BJ (cell line): Measurements from ENCODE around the gene LIPT2. TPM values are rescaled to one million over a fixed set of nuclear protein-coding genes. Genes with fewer than 3 reads are reported as not detected.

Source experiments
- CTCF ChIA-PET: fragments of 350-600 bp; formaldehyde crosslinking; extraction: SDS; loops from one replicate; lab custom pipeline; 2021; ENCODE audit warnings: antibody characterized with exemption, inconsistent platforms; lab: Yijun Ruan, JAX
- POLR2A ChIA-PET: fragments of 300-600 bp; sonication (Branson Sonifier 250); formaldehyde crosslinking; extraction: SDS; loops from one replicate; lab custom pipeline; 2021; ENCODE audit warnings: antibody characterized with exemption; lab: Charles Lee
- DNase-seq: peaks from one replicate; pipeline ENCODE4 v3.0.0-alpha.2; 2011; ENCODE audit warnings: low read depth
- H3K27me3 ChIP-seq: 2 replicates; pipeline ENCODE4 v1.6.0; 2011; ENCODE audit warnings: low read length; ENCODE audit not compliant: control insufficient read depth, insufficient read depth
- H3K36me3 ChIP-seq: 2 replicates; pipeline ENCODE4 v1.5.1; 2011; ENCODE audit warnings: low read length; ENCODE audit not compliant: control insufficient read depth, insufficient read depth
- H3K4me3 ChIP-seq: 2 replicates; pipeline ENCODE4 v1.5.1; 2011; ENCODE audit warnings: low read depth, mild to moderate bottlenecking, control low read depth, low read length
- CTCF ChIP-seq: IDR thresholded peaks from 2 replicates; pipeline ENCODE4 v1.5.1; 2011; ENCODE audit warnings: low read depth, mild to moderate bottlenecking, control low read depth, inconsistent platforms, low read length, moderate library complexity; ENCODE audit not compliant: insufficient read depth
- polyA plus RNA-seq: library from polyadenylated mRNA; depleted of rRNA; stranded (reverse); fragments of >200 nt; gene quantifications from 2 replicates; pipeline ENCODE4 v1.2.3, GENCODE V29; 2011

Gene LIPT2
- polyA plus RNA-seq, 1 experiment, result 2.6 TPM

GRCh38 chr11:74460481-74461154 lies 32.9 kb downstream of the LIPT2 start:
- no peaks in the 10 kb centered on the region for H3K36me3 ChIP-seq
- CTCF ChIA-PET, result interaction anchor here (1.2 to 1.8 kb wide), 2 partner anchors 11 to 110 kb away, joined by 5 read pairs; no protein-coding TSS in a partner anchor
- TF ChIP-seq CTCF, result no peak
- no peak overlapping the region for H3K4me3 ChIP-seq
- DNase-seq, result no peak
- H3K27me3 ChIP-seq, result peaks cover 8% of the 10 kb centered on the region
- POLR2A ChIA-PET, result no interaction called here

- H3K27me3 ChIP-seq, result peaks cover 8% of the 10 kb centered on the region
- no peak overlapping the region for H3K4me3 ChIP-seq
- ChIA-PET POLR2A (no interaction called here), CTCF (interaction anchor here (1.2 to 1.8 kb wide), 2 partner anchors 11 to 111 kb away, joined by 5 read pairs; no protein-coding TSS in a partner anchor)
- TF ChIP-seq CTCF, result no peak
- no peaks in the 10 kb centered on the region for H3K36me3 ChIP-seq
- DNase-seq, result no peak
These were observed 33.5 kb downstream of the LIPT2 start for GRCh38 chr11:74460065-74460464.

GRCh38 chr11:74459584-74459983 lies 33.9 kb downstream of the LIPT2 start:
- ChIA-PET CTCF (interaction anchor here (1.2 kb wide), 1 partner anchor 10 kb away, joined by 5 read pairs; no protein-coding TSS in a partner anchor), POLR2A (no interaction called here)
- no peak for DNase-seq

GRCh38 chr11:74457356-74457755 lies 36.2 kb downstream of the LIPT2 start:
- CTCF ChIA-PET, result interaction anchor here (0.9 kb wide), 1 partner anchor 113 kb away, joined by 3 read pairs; no protein-coding TSS in a partner anchor
- no peak for DNase-seq
- Histone ChIP-seq H3K4me3 (no peak overlapping the region), H3K27me3 (peaks cover 3% of the 10 kb centered on the region; the same call in 1 of the 2 replicates), H3K36me3 (no peaks in the 10 kb centered on the region)
- TF ChIP-seq CTCF, result no peak
- POLR2A ChIA-PET, result no interaction called here

More at GRCh38 chr11:74459584-74459983, 33.9 kb downstream of the LIPT2 start:
- Histone ChIP-seq H3K36me3 (no peaks in the 10 kb centered on the region), H3K4me3 (no peak overlapping the region), H3K27me3 (peaks cover 8% of the 10 kb centered on the region)
- no peak for TF ChIP-seq CTCF

- Histone ChIP-seq H3K4me3 (no peak overlapping the region), H3K36me3 (no peaks in the 10 kb centered on the region), H3K27me3 (peaks cover 3% of the 10 kb centered on the region; the same call in 1 of the 2 replicates)
- ChIA-PET CTCF (interaction anchor here (0.6 to 16.8 kb wide), 52 partner anchors 9 to 456 kb away, joined by 3 to 300 read pairs (median 4); partner anchors contain the start of genes KCNE3 and PGM2L1), POLR2A (interaction anchor here (0.6 to 1.0 kb wide), 2 partner anchors 9 to 40 kb away, joined by 3 read pairs; partner anchors contain the start of gene LIPT2)
- TF ChIP-seq CTCF, result peak; percentile 84
- DNase-seq, result no peak
These were observed 40.0 kb downstream of the LIPT2 start for GRCh38 chr11:74453373-74453975.
